Measurements from ENCODE around the gene SELENOO.
"Not testable (repeated sequence)": the region's sequence is repeated elsewhere in the genome, so short reads cannot be mapped to it uniquely, and the experiment has no call there.

The SELENOO gene

GRCh38 chr22:50167689-50168489, 32.9 kb upstream of the SELENOO start:
- no peaks in the 10 kb centered on the region for H3K9me3 ChIP-seq (ENCODE audit: low read length)
- H3K4me1 ChIP-seq (ENCODE audit: insufficient read depth, low read length) = no peaks in the 10 kb centered on the region
- H3K27ac ChIP-seq (ENCODE audit: low read depth, low read length) = no peak overlapping the region
- no peak overlapping the region for H3K9ac ChIP-seq (ENCODE audit: low read length)
- peaks cover 6 to 24% of the 10 kb centered on the region in 2 donors for H3K27me3 ChIP-seq (ENCODE audit: control insufficient read depth in 1 of 2, insufficient read depth in 2 of 2, low read length in 2 of 2)
- H3K36me3 ChIP-seq (ENCODE audit: insufficient read depth, low read length) = no peaks in the 10 kb centered on the region
- H3K4me3 ChIP-seq (ENCODE audit: low read depth in 1 of 2, low read length in 2 of 2) = no peak overlapping the region

GRCh38 chr22:50168490-50169180, 32.2 kb upstream of the SELENOO start:
- H3K4me3 ChIP-seq (ENCODE audit: low read depth in 1 of 2, low read length in 2 of 2); H3K36me3 ChIP-seq (ENCODE audit: insufficient read depth, low read length); H3K9me3 ChIP-seq (ENCODE audit: low read length); H3K27ac ChIP-seq (ENCODE audit: low read depth, low read length); H3K9ac ChIP-seq (ENCODE audit: low read length); H3K4me1 ChIP-seq (ENCODE audit: insufficient read depth, low read length): not testable (repeated sequence)
- peaks cover 6 to 28% of the 10 kb centered on the region in 2 donors for H3K27me3 ChIP-seq (ENCODE audit: control insufficient read depth in 1 of 2, insufficient read depth in 2 of 2, low read length in 2 of 2)

- Histone ChIP-seq H3K4me3 (ENCODE audit: low read depth in 1 of 2, low read length in 2 of 2) (no peak overlapping the region), H3K27me3 (ENCODE audit: control insufficient read depth in 1 of 2, insufficient read depth in 2 of 2, low read length in 2 of 2) (peaks cover 6 to 33% of the 10 kb centered on the region in 2 donors)
These were observed 31.5 kb upstream of the SELENOO start for GRCh38 chr22:50169181-50169759.

GRCh38 chr22:50169774-50170341, 31.0 kb upstream of the SELENOO start:
- H3K27ac ChIP-seq (ENCODE audit: low read depth, low read length) = no peak overlapping the region
- no peaks in the 10 kb centered on the region for H3K36me3 ChIP-seq (ENCODE audit: insufficient read depth, low read length)
- H3K27me3 ChIP-seq (ENCODE audit: control insufficient read depth in 1 of 2, insufficient read depth in 2 of 2, low read length in 2 of 2) = peaks cover 6 to 33% of the 10 kb centered on the region in 2 donors

More at GRCh38 chr22:50169181-50169759, 31.5 kb upstream of the SELENOO start:
- no peak overlapping the region for H3K9ac ChIP-seq (ENCODE audit: low read length)
- H3K4me1 ChIP-seq (ENCODE audit: insufficient read depth, low read length) = no peaks in the 10 kb centered on the region
- no peaks in the 10 kb centered on the region for H3K36me3 ChIP-seq (ENCODE audit: insufficient read depth, low read length)
- no peaks in the 10 kb centered on the region for H3K9me3 ChIP-seq (ENCODE audit: low read length)
- no peak overlapping the region for H3K27ac ChIP-seq (ENCODE audit: low read depth, low read length)

GRCh38 chr22:50170453-50171318, 30.1 kb upstream of the SELENOO start, which contains the start of gene PANX2:
Gene PANX2, plus strand, starts transcription at chr22:50170731. Its CDS starts 0 bp downstream, at chr22:50170731.
- no peak within 1 kb of the TSS for H3K27ac ChIP-seq (ENCODE audit: low read depth, low read length)
- H3K9me3 ChIP-seq (ENCODE audit: low read length) = no peaks in the 10 kb centered on the region
- peaks cover 6 to 35% of the 10 kb centered on the region in 2 donors for H3K27me3 ChIP-seq (ENCODE audit: control insufficient read depth in 1 of 2, insufficient read depth in 2 of 2, low read length in 2 of 2)
- H3K36me3 ChIP-seq (ENCODE audit: insufficient read depth, low read length) = no peaks in the 10 kb centered on the region
- no peaks in the 10 kb centered on the region for H3K4me1 ChIP-seq (ENCODE audit: insufficient read depth, low read length)
- H3K4me3 ChIP-seq (ENCODE audit: low read depth in 1 of 2, low read length in 2 of 2) = no peak within 1 kb of the TSS
- no peak within 1 kb of the TSS for H3K9ac ChIP-seq (ENCODE audit: low read length)

More at GRCh38 chr22:50169774-50170341, 31.0 kb upstream of the SELENOO start:
- no peak overlapping the region for H3K9ac ChIP-seq (ENCODE audit: low read length)
- H3K9me3 ChIP-seq (ENCODE audit: low read length) = no peaks in the 10 kb centered on the region
- H3K4me3 ChIP-seq (ENCODE audit: low read depth in 1 of 2, low read length in 2 of 2) = no peak overlapping the region
- H3K4me1 ChIP-seq (ENCODE audit: insufficient read depth, low read length) = no peaks in the 10 kb centered on the region

- Histone ChIP-seq H3K9me3 (ENCODE audit: low read length) (no peaks in the 10 kb centered on the region), H3K4me1 (ENCODE audit: insufficient read depth, low read length) (no peaks in the 10 kb centered on the region), H3K36me3 (ENCODE audit: insufficient read depth, low read length) (no peaks in the 10 kb centered on the region), H3K9ac (ENCODE audit: low read length) (no peak overlapping the region), H3K27ac (ENCODE audit: low read depth, low read length) (no peak overlapping the region), H3K4me3 (ENCODE audit: low read depth in 1 of 2, low read length in 2 of 2) (no peak overlapping the region), H3K27me3 (ENCODE audit: control insufficient read depth in 1 of 2, insufficient read depth in 2 of 2, low read length in 2 of 2) (peaks cover 6 to 40% of the 10 kb centered on the region in 2 donors)
These were observed 29.4 kb upstream of the SELENOO start for GRCh38 chr22:50171319-50171964.

- no peak overlapping the region for H3K27ac ChIP-seq (ENCODE audit: low read depth, low read length)
- no peaks in the 10 kb centered on the region for H3K9me3 ChIP-seq (ENCODE audit: low read length)
- no peaks in the 10 kb centered on the region for H3K4me1 ChIP-seq (ENCODE audit: insufficient read depth, low read length)
- no peak overlapping the region for H3K4me3 ChIP-seq (ENCODE audit: low read depth in 1 of 2, low read length in 2 of 2)
- peaks cover 6 to 46% of the 10 kb centered on the region in 2 donors for H3K27me3 ChIP-seq (ENCODE audit: control insufficient read depth in 1 of 2, insufficient read depth in 2 of 2, low read length in 2 of 2)
- no peak overlapping the region for H3K9ac ChIP-seq (ENCODE audit: low read length)
- no peaks in the 10 kb centered on the region for H3K36me3 ChIP-seq (ENCODE audit: insufficient read depth, low read length)
These were observed 28.8 kb upstream of the SELENOO start for GRCh38 chr22:50171965-50172421.

- Histone ChIP-seq H3K4me1 (ENCODE audit: insufficient read depth, low read length) (no peaks in the 10 kb centered on the region), H3K27me3 (ENCODE audit: control insufficient read depth in 1 of 2, insufficient read depth in 2 of 2, low read length in 2 of 2) (peaks cover 6 to 59% of the 10 kb centered on the region in 2 donors), H3K27ac (ENCODE audit: low read depth, low read length) (no peak overlapping the region), H3K4me3 (ENCODE audit: low read depth in 1 of 2, low read length in 2 of 2) (no peak overlapping the region), H3K9ac (ENCODE audit: low read length) (no peak overlapping the region), H3K9me3 (ENCODE audit: low read length) (no peaks in the 10 kb centered on the region), H3K36me3 (ENCODE audit: insufficient read depth, low read length) (no peaks in the 10 kb centered on the region)
These were observed 27.4 kb upstream of the SELENOO start for GRCh38 chr22:50173311-50173982.

GRCh38 chr22:50173983-50174355, 26.8 kb upstream of the SELENOO start:
- Histone ChIP-seq H3K4me3 (ENCODE audit: low read depth in 1 of 2, low read length in 2 of 2) (no peak overlapping the region), H3K9ac (ENCODE audit: low read length) (no peak overlapping the region), H3K4me1 (ENCODE audit: insufficient read depth, low read length) (no peaks in the 10 kb centered on the region), H3K27ac (ENCODE audit: low read depth, low read length) (no peak overlapping the region), H3K9me3 (ENCODE audit: low read length) (no peaks in the 10 kb centered on the region), H3K36me3 (ENCODE audit: insufficient read depth, low read length) (no peaks in the 10 kb centered on the region), H3K27me3 (ENCODE audit: control insufficient read depth in 1 of 2, insufficient read depth in 2 of 2, low read length in 2 of 2) (peaks cover 4 to 62% of the 10 kb centered on the region in 2 donors)

All from muscle layer of colon (tissue), 2 donors.